Mesenteric fat pad (tissue), 1 donor: ENCODE results near the gene C13orf46. TPM values are rescaled to one million over a fixed set of nuclear protein-coding genes. Genes with fewer than 3 reads are reported as not detected.

Experiments used
- DNase-seq: peaks from one replicate; pipeline ENCODE4 v3.0.0-alpha.2; 2020; ENCODE audit warnings: low spot score
- total RNA-seq: library from RNA; stranded (reverse); fragmentation: NEBNext Ultra II Directional; extraction: Animal tissue kit (Norgen Biotek cat#: 25700); gene quantifications from one replicate; pipeline ENCODE4 v1.2.1, GENCODE V29; 2021
- donor health status: DM: yes; HTN: yes; CAD: no.

Gene C13orf46
- total RNA-seq, 1 donor from 2014 or later: 2.5 TPM

DNA sequence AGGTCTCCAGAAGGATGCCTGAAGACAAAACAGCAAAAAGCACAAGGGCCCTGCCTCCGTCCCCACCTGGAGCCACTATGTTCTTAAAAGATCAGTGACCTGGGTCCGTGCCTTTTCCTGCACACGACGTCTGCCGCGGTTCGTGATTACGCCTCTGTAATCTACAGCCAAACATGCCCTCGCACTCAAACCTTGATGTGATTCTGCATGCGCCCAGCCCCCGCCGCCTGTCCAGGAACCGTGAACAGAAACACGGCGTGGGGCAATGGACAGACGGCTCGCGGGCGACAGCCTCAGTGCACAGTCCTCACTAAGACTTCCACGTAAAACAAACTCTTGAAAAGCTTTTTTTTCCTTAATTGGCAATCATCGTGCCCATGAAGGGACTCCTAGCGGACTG is 15.5 kb downstream of the C13orf46 start:
- no peak for DNase-seq

DNA sequence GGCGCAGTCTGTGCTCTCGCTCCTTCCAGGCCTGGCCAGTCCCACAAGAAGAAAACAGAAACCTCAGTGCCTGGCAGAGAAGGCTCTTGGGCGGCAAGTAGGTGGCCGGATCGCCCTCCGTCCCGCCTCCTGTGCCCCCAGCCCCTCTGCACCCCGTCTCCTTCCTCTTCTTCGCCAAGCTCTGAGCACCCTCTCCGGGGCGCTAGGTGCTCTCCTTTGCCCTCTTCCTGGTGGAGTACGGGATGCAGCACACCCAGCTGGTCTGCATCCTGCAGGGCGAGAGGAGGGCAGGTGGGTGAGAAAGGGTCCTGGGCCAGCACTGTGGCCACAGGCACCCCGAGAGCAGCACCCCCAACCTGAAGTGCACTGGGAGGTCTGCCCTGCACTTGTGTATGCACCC is 17.3 kb downstream of the C13orf46 start:
- DNase-seq: no peak

DNA sequence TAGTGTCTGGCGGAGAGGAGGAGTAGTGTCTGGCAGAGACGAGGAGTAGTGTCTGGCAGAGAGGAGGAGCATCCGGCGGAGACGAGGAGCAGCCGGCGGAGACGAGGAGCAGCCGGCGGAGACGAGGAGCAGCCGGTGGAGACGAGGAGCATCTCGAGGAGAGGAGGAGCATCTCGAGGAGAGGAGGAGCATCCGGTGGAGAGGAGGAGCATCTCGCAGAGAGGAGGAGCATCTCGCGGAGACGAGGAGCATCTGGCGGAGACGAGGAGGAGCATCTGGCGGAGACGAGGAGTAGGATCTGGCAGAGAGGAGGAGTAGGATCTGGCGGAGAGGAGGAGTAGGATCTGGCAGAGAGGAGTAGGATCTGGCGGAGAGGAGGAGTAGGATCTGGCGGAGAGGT is 18.2 kb downstream of the C13orf46 start:
- DNase-seq: no peak

DNA sequence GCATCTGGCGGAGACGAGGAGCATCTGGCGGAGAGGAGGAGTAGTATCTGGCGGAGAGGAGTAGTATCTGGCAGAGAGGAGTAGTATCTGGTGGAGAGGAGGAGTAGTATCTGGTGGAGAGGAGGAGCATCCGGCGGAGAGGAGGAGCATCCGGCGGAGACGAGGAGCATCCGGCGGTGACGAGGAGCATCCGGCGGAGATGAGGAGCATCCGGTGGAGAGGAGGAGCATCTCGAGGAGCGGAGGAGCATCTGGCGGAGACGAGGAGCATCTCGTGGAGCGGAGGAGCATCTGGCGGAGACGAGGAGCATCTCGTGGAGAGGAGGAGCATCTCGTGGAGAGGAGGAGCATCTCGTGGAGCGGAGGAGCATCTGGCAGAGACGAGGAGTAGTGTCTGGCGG is 18.6 kb downstream of the C13orf46 start:
- no peak for DNase-seq

DNA sequence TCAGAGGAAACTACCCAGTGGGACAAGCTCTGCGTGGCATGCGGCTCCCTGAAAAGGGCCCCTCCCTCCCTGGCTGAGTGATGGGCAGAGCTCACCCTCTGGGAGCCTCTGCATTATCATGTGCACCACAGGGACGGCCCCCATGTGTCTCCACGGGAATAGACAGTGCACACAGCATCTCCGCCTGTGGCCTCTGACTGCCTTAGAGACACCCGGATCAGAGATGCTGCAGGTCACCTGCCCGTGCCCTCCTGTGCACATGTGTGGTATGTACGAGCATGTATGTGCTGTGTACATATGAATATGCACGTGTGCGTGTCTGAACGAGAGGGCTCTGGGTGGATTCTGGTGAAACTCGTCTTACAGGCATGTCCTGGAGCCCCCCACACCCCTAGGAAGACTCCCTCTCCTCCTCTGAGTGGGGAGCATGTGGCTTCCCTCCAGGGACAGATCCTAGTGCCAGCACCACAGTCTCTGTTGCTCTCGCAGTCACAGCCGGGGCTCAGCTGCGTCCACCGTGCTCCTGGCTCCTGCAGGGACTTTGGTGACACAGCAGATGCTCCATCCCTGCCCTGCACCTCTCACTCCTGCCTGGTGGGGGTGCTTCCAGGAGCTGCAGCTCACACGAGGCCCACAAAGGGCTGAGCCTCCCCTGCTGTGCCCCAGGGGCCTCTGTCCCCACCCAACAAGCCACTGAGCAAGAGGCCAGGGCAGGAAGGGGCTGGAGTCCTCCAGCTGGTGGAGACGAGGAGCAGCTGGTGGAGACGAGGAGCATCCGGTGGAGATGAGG is 19.6 kb downstream of the C13orf46 start:
- DNase-seq: no peak

DNA sequence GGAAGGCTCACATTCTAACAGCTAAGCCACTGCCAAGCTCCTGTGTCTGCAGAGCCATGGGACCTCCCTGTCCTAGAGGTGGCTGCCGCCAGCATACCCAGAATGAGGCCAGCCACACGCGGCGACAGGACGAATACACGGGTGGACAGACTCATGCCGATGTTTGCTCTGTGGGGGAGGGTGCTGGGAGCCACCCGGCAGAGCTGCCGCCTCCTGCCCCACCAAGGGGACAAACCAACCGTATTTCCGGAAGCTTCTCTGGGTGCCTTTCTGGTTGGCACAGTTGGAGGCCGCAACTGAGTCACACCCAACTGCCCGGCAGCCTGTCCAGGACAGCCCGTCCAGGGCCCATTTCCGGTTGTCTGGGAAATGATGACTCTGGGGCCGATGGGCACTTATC is 20.3 kb downstream of the C13orf46 start:
- DNase-seq: no peak

DNA sequence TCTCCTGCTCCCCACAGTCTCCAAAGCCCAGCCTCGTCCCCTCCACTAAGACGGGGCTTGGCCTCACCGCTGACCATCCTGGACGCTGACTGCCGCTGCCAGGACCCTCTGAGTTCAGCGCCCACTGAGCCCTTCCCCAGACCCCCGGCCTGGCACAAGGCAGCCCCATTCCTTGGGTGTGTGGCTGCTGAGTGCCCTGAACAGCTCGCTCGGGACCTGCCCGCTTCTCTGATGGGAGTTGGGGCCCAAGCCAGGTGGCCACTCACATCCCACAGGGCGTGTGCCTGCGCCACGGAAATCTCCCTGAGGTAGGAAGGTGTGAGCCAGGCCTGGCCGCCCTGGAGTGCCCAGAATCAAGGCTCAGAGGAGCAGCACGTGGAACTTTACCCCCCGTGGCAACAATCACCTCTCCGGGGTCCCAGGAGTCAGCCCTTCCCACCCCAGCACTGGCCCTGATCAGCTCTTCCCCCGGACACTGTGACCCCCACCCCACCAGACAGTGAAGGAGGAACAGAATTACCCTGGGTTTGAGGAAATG is 20.8 kb downstream of the C13orf46 start:
- no peak for DNase-seq

DNA sequence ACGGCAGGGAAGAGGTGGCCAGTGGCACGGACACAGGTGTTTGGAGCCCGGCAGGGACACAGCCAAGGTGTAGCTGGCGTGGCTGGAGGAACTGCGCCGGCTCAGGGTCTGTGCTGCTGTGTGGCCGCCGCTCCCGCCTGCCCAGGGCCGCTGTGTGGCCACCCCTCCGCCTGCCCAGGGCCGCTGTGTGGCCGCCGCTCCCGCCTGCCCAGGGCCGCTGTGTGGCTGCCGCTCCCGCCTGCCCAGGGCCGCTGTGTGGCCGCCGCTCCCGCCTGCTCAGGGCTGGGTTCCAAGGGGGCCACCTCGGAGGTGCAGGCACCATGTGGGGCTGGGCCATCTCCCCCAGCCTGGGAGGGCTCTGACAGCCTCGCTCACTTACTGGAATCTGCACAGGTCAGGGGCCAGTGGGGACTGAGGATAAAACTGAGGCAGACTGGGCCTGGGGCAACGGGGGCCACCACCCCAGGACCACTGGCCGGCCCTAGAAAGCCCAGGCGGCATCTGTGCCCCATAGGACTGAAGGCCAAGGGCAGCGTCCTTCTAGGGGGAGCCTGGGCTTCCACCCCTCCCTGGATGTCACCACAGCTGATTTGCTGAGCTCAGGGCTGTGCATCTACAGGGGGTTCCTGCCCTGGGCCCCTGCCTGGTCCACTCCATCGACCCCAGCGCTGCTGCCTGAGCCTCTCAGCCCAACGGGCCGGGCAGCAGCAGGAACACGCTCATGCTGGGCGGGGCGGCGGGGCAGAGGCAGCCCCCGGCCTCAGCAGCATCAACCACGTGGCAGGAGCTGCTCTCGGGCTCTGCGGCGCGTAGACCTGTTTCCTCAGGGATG is 21.5 kb downstream of the C13orf46 start:
- DNase-seq: no peak

DNA sequence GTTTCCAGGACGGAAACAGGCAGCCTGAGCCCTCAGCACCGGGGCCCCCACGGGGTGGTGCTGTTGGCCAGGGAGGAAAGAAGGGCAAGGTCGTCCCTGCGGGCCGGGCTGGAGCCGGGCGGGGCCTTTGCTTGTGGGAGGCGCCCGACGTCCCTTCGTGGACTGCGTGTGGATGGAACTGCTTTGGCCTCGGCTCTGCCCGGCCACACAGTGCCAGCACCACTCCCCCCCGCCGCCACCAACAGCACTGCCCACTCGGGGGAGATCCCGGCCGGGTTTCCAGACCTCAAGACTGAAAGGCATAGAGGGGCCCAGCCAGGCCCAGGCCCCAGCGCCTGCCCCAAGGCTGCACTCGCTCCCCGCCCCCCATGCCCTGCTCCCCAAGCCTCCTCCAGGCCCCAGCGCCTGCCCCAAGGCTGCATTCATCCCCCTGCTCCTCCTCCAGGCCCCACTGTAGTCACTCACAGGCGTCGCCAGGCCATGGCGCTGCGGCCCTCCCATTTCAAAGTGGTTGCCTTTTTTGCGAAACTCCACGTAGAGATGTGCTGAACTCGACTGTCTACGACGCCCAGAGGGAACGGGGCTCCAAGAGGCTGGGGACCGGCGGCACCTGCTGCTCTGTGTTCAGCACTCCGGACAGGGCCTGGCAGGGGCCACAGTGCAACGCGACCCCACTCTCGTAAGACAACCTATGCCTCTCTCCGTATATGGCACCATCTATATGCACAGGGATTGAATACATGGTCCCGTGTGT is 22.5 kb downstream of the C13orf46 start:
- peak; percentile 95 for DNase-seq

DNA sequence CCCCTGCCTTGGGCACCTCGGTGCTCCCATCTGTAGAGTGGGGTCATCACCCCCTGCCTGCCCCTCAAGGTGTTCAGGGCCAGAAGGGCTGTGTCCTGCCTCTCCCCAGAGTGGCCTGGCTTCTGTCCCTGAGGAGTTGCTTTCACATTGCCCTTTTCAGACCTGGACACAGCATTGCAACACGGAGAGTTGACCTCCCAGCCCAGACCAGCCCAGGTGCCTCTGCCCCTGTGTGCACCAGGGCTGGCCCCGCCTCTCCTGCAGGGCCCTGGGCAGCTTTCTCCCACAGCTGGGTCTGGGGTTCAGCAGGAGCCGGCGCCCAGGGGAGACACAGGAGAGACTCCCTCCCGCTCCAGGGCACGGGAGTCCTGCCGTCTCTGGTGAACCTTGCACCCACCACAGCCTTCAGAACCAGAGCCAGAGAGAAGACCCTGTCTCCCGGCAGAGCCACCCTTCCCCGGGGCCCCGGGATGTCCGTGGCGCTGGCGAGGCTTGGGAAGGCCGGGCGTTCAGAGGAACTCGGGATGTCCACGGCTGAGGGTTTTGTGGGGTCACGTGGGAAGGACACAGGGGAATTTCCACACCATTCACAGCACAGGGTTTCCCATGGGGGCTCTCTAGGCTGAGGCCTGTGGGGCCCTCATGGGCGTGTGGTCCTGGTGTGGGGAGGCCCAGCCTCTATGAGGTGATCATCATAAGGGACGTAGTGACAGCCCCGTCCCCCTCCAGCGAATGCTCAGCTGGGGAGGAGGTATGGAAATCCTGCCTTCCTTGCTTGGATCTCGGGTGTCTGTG is 23.2 kb downstream of the C13orf46 start:
- no peak for DNase-seq

DNA sequence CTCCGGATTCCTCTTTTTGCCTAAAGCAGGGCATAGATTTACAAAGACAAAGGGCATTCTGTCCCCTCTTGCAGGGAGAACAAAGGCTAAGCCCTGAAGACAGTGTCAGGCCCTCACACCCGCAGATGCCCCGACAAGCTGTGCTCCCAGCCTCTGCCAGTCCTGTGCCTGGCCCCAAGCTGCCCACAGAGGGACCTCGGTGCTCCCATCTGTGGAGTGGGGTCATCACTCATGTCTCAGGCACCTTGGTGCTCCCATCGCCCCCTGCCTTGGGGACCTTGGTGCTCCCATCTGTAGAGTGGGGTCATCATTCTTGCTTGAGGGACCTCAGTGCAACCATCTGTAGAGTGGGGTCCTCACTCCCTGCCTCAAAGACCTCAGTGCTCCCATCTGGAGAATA is 24.3 kb downstream of the C13orf46 start:
- DNase-seq: no peak

DNA sequence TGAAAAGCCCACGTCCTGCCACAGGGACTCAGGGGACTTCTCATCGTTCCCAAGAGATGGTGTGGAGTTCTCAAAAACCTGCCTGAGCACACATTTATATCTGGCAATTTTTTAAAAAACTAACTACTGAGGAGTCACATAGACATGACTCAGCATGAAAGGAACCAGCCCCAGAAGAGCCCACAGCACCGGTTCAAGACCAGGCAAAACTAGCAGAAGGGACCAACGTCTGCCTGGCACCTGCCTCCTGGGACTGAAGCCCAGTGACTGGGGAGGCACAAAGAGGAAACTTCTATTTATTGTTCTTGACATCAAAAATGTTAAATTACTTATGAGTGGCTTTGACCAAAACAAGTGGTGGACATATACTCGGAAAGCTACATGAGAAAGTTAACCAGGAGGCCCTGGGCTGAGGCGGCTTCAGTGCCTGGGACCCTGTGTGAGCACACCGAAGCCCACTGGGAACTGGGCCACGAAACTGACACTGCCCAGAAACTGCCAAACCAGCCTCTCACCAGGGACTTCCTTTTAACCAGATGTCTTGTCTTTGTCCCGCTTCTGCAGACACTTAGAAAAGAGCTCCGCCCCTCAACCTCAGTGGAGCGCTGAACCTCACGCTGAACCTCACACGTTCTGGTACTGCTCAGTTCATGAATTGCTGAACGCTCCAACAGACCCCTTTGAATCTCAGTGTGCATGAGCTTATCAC is 25.7 kb downstream of the C13orf46 start:
- DNase-seq: no peak

DNA sequence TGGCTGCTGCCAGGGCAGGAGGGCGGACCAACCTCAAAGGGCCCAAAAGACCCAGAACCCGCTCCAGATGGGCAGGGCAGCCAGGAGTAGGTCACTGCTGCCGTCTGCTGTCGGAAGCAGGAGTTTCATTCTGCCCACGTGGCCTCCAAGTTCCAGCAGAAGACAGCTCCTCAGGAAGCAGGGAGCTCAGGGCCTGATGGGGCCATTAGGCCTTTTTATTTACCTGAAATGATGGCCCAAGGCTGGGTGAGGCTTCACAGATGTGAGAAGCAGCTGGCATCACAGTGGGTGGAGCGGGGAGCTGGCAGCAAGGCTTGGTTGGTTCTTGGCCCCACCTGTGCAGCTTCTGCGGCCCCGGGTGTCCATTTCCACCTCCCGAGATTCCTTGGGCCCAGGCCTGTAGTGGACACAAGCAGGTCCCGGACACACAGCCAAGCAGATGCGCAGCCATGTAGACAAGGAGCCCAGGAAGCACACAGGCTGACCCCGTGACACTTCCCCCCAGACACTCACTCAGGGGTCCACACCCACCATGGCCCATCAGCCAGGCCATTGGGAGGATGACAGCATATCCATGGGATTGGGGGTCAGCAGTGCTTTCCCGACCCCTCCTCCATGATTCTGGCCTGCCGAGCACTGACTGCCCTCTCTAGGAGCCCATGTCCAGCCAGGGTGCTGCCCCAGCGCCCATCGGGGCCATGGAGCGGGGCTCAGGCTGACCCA is 26.4 kb downstream of the C13orf46 start:
- DNase-seq: no peak

DNA sequence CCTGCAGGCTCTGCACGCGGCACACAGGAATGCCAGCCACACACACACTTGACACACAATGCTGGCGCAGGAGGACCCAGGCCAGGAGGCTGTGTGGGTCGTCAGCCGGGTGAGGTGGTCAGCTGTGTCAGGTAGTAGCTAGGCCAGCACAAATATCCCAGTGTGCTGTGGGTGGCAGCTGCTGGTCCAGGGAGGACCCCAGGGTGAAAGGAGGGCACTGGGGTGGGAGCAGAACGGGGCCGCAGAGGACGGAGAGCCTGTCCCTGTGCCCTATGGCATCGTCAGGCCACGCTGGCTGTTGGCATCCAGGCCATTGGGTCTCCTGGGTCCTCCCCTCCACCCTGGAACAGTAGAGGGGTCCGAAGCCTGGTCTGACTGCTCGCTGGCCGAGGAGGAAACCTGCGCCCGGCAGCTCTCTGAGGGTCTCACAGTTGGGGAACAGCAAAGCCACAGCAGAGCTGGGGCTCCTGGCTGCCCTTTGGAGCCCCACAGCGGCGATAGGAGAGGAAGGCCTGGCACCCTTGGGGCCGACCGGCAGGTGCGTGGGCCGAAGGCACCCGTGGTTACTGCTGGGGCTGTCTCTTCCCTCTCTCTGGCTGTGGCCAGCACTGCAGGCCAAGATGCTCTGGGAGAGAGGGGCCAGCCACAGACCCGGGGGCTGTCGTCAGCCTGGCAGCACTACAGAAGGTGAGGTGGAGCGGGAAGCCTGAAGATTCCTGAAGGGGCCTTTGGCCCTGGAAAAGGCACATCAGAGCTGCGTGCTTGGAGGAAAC is 27.3 kb downstream of the C13orf46 start:
- no peak for DNase-seq

DNA sequence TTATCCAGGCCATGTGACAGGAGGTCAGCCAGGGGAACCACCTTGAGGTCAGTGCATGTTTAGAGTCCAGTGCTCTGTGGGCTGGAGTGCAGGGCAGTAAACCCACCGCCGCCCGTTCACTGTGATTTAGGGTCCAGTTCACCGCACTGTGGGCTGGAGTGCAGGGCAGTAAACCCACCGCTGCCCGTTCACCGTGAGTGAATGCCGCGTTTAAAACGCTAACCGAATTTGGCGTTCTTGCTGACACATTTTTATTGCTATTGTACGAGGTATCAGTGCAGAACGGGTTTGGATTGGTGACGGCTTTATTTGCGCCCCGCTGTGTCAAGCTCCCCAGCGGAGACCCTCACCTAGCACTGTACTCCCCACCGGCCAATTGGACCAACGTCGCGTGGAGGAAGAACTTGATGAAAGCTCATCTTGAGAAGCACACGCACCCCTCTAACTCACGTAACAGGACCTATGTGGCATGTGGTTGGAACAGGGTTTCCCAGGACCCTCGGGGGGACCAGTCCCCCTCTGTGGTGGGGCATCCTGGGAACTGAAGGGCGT is 27.9 kb downstream of the C13orf46 start:
- no peak for DNase-seq

DNA sequence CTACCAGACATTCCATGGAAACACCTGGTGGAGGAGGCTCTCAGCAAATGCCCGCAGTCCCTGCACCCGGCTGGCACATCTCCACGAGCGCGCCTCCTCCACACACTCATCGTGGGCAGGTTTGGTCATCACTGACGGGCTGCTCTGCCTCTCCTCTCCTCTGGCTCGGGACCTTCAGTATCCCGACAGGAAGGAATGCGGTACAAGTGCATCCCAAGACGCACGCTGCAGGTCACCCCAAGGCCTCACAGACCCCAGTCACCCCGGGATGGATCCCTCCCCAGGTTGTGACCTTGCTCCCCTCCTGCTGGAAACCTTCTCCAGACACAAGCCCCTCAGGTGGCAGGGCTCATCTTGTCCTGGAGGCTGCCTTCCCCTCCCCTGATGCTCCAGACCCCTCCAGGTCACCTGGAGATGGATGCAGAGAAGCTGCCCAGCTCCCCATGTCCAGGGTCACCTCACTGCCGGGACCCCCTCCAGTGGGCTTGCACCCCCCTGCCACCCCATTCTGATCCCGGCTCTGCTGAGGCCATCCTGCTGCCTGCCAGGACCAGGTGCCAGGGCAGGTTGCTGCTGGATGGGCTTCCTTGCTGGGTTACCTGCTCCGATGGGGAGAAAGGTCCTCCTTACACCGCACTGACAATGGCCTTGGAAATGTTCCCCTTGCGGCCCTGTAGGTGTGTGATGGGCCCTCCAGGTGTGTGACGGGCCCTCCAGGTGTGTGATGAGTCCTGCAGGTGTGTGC is 29.9 kb downstream of the C13orf46 start:
- no peak for DNase-seq

DNA sequence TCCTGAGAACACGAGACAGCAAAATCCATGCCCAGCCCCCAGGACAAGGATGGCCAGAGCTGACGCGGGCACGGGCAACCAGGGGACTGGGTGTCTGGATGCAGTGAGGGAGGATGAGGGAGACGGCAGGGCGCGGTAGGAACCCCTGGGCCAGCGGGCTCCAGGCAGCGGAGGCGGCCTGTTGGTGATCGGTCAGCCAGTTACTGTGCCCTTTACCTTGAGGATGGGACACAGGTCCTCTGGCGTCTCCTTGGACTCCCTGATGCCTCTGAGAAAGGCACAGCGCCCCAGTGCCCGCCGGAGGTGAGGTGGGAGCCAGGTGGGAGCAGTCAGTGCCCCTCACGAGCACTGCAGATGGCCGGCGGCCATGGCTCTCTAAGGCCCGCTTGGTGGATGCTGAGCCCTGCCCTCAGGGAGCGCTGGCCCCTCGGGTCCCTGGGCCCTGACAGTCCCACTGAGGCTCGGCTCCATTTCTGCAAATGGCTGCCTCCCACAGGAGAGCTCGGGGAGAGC is 31.2 kb downstream of the C13orf46 start:
- no peak for DNase-seq
